Testis (tissue), 2 donors: ENCODE results near the gene TMEM179B.

ENCODE experiments used
- POLR2A ChIP-seq: fragments of 450-650 bp; IDR thresholded peaks from one replicate; pipeline ENCODE4 v1.6.1; 2017; ENCODE audit warnings: antibody characterized with exemption, mild to moderate bottlenecking, moderate library complexity
- TF ChIP-seq, protein P1 (sequence below), 3 experiments: fragments of 450-650 bp in 2 of 3; fragments of 200-600 bp in 1 of 3; sonication (generic) in 1 of 3; IDR thresholded peaks; one replicate each; pipeline ENCODE4 v1.5.1; 2016 to 2019; ENCODE audit warnings: antibody characterized with exemption in 3 of 3, mild to moderate bottlenecking in 2 of 3, moderate library complexity in 1 of 3

DNA sequence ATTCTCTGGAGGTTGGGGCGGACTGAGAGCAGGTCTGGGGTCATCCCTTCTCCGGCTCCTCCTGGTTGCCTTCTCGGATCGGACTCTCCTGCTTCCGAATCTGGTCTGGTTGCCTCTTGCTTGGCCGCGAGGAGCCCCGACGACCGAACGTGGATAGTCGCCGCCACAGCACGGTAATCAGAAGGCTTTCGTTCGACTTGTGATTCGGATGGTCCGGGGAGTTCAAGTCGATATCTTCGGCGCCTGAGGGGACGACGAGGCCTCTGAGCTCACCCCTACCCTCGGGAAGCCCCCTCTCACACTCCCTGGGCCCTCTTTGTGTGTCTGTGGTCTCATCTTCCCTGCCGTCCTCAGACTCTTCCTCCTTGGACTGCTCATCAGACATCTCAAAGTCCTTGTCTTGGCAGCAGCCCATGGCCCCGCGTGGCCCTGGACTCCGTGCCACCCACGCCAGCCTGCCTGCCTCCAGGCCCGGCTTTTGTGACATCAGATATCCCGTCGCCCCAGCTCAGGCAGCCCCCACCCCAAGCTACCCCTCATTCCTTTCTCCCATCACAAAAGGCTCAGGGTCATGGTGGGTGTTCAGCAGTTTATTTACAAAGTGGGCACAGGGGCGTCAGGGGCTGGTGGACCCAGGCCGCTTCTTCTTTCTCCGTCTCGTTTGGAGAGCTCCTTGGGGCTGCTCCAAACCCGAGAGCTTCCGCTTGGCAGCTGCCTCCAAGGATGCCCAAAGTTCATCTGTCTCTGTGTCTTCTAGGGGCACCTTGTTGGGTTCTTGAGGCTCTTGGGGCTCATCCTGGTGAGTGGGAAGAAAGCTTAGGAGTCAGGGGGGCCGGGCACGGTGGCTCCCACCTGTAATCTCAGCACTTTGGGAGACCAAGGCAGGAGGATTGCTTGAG, 45.4 kb downstream of the TMEM179B start, which contains the start of gene TEX54:
- TF ChIP-seq, protein P1, sequence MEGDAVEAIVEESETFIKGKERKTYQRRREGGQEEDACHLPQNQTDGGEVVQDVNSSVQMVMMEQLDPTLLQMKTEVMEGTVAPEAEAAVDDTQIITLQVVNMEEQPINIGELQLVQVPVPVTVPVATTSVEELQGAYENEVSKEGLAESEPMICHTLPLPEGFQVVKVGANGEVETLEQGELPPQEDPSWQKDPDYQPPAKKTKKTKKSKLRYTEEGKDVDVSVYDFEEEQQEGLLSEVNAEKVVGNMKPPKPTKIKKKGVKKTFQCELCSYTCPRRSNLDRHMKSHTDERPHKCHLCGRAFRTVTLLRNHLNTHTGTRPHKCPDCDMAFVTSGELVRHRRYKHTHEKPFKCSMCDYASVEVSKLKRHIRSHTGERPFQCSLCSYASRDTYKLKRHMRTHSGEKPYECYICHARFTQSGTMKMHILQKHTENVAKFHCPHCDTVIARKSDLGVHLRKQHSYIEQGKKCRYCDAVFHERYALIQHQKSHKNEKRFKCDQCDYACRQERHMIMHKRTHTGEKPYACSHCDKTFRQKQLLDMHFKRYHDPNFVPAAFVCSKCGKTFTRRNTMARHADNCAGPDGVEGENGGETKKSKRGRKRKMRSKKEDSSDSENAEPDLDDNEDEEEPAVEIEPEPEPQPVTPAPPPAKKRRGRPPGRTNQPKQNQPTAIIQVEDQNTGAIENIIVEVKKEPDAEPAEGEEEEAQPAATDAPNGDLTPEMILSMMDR (IDR thresholded peaks at IDR 0.05), result no peak
- no peak for TF ChIP-seq POLR2A
